Activated CD8-positive, alpha-beta memory T cell treated with anti-CD3 and anti-CD28 coated beads for 48 hours (primary cell): Measurements from ENCODE around the gene SMCP.

ENCODE experiments used
- DNase-seq, 3 experiments: peaks; one replicate each; pipeline ENCODE4 v3.0.0-alpha.2; 2020; ENCODE audit warnings: low read depth in 2 of 3, low spot score in 2 of 3

Gene SMCP

DNA sequence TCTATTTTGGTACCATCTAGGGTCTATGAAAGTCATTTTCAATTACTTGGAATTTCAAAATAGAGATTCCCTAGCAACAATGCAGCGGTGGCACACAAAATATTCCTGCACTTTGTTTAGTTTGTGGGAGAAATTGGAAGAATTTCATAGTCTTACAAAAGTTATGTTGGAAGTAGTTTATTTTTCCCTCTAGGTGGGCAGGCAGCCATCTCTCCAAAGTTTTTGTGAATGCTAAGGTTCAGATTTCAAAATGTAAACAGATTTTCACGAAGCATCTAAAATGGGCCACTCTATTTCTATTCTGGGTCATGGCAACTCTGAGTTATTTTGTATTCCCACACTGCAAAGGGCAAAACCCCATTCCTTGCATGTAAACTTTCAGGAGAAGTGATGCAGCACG is 8.0 kb downstream of the SMCP start:
- no peak for DNase-seq

DNA sequence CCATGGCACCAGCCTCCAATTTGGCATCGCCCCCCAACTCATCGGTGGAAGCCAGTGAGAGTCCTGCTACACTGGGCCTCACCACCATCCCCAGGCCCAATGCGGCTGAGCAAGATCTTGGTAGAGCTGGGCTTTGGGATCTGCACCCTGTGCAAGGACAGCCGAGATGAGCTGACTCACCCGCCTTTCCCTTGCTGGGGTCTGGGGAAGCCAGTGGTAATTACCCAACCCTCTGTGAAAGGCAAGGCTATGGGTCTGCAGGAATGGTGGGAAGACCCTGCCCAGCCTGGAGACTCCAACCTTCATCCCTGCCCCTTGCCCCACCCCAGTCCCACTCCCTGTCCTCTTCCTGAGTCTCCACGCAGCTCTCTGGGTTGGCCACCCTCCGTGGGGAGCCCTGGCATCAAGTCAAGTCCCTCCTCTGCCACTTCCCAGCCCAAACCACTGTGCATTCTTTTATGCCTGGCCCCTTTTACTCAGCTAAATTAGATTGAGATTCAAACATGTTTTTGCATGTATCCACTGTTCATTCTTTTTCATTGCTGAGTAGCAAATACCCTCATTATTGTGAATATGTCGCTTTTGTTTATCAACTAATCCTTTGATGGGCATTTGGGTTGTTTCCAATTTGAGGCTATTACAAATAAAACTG is 8.8 kb downstream of the SMCP start:
- no peak for DNase-seq

DNA sequence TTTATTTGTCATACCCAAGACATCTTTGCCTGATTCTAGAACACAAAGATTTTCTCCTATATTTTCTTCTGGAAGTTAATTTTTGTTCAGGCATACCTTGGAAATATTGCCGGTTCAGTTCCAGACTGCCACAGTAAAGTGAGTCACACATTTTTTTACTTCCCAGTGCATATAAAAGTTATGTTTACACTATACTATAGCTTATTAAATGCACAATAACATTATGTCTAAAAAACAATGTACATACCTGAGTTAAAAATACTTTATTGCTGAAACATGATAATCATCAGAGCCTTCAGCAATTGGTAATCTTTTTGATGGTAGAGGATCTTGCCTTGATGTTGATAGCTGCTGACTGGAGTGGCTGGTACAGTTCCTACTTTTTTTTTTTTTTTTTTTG is 10.0 kb downstream of the SMCP start:
- DNase-seq, result no peak

DNA sequence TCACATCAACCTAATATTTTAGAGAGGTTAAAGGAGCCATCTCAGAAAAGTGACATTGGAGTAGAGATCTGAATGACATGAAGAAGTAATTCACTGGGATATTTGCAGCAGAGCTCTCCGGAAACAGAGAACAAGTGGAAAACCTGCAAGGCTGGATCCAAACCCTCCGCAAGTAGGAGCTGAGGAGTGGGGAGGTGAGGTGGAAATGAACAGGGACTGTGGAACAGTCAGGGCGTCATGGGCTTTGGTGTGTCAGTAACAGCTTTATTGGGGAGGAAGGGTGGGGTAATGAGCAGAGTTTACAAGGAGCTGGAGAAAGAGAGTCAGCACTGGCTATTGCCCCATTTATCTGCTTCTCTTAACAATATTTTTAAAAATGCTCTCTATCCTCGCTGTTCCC is 20.9 kb downstream of the SMCP start:
- DNase-seq, result no peak

DNA sequence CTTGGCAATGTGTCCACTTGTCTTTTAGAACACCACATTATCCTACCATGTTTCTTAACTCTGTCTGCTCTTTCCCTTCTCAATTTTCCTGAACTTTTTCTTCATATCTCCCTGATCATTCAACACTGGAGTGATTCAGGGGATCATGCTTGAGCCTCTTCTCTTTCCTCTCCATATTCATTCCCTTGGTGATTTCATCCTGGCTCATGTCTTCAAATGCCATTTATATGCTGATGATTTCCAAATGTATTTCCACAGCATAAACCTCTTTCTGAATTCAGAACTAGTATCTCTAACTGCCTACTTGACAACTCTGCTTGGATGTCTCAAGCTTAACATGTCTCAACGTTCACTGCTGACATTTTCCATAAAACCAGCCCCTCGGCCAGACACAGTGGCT is 21.8 kb downstream of the SMCP start:
- DNase-seq, result no peak

DNA sequence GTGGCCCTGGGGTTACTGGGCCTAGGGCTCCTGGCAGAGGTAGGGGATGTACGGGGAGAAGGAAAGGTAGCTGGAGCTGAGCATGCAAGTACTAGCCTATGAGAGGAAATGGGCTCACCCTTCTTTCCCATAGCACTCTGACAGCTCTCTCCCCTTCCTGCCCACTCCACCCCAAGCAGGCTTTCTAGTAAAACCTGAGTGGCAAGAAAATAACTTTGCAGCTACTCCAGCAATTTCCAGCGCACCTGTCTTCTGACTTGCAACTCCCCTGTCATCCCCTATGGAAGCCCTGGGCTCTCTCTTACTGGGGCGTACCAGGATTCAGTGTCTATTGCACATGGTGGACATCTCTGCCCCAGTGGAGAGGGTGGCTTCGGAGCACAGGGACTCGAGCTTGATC is 23.5 kb downstream of the SMCP start:
- no peak for DNase-seq

DNA sequence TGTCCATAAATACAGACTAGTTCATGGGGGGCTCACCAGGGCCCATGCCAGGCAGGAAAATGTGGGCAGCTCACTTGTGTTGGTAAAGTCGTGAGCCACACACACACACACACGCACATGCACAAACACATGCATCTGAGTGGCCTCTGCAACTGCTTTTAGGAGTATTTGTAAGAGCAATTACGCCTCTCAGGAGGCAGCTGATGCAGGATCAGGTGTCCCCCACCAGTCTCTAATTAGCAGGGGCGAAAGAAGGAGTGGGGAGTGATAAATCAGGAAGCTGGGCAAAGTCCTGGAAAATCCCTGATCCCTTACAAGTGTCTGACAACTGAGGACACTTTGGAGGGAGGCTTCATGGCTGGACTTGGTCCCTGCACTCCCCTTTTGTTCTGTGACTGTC is 24.5 kb downstream of the SMCP start:
- DNase-seq, result no peak

DNA sequence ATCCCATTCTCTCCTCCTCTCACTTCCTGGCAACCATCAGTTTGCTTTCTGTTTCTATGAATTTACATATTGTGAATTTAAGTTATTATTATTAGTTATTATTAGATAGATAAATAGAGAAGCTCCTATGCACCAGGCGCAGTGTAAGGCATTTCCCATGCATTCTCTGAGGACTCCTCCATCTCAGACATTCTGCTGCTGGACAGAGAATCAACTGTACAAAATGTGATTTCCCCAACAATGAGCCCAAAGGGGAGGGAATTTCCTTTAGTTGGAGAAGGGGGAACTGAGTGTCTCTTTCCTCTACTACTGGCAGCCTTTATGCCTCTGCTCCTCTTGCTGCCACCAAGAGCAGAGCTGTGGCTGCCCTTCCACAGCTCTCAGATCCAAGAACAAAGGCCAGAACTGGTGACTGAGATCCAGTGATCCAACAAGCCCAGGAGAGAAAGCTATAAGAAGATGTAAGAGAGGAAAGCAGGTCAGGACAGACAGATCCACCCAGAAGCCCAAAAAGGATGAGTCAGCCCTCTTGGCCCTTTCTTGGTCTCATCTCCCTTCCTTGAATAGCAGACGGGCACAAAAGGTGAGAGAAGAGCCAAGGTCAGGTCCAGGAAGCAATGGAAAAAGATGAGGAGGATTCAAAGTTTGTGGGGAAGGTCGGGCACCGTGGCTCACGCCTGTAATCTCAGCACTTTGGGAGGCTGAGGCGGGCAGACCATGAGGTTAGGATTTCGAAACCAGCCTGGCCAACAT is 26.7 kb downstream of the SMCP start:
- no peak for DNase-seq

DNA sequence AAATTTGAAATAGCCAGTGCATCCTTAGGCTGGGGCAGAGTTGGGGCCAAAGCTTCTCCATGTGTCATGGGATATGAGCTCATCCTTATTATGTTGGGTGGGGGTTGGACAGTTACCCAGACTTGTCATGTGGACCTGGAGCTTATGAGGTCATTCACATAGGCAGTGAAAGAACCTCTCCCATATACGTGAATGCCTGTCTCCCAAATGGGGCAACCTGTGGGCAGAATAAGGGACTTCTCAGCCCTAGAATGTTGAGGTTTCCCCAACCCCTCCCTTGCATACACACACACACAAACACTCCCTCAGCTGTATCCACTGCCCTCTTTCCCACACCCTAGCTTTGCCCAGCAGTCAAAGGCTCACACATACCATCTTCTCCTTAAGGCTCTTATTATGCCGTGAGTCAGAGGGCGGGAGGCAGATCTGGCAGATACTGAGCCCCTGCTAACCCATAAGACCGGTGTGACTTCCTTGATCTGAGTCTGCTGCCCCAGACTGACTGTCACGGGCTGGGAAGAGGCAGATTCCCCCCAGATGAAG is 28.0 kb downstream of the SMCP start:
- no peak for DNase-seq

DNA sequence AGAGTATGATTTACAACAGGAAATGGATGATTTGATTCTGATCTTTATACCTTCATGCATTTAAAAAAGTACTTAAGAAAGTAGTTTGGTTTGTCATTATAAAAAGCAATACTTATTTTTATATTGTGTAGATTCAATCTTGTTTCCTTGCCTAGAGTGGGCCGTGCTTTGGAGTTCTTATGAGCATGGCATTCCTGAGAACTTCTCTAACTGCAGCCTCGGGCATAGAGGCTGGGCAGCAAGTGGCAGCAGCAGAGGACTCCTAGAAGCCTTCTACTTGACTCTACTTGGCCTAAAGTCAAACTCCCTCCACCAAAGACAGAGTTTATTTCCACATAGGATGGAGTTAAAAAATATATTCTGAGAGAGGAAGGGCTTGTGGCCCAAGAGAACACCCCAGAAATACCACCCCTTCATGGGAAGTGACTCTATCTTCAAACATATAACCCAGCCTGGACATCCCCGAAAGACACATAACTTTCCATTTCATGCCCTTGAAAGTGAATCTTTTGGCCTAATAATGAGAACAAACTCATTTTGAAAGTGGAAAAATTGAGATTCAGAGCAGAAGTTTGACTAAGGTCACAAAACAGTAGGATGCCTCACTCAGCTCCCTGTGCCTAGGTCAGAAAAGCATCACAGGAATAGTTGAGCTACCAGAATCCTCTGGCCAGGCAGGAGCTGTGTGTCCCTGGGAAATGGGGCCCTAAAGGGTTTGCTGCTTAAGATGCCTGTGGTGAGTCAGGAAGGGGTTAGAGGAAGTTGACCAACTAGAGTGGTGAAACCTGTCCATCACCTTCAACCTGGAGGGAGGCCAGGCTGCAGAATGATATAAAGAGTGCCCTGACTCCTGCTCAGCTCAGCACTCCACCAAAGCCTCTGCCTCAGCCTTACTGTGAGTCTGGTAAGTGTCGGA is 29.8 kb downstream of the SMCP start, which contains the start of gene IVL:
TSS of gene IVL (plus strand) at position 861 of the 916 bp plus-strand sequence. CDS start 1,252 bp downstream, outside the sequence.
- no peak for DNase-seq

DNA sequence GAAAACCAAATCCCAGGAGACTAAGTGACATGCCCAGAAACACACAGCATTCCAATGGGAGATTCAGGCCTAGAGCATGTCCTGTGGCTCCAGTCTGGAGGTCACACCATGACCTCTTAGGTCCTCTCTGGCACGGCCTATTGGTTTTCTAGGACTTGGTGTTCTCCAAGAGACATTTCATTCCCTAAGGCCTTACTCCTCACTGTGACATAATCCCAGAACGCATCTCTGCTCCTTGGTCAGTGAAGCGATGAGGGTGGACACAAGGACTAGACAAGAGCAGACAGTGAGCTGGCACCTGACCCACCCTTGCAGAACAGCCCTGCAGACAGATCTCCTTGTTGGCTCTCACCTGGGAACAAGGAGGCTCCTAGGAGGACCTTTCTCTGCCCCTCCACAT is 31.1 kb downstream of the SMCP start:
- no peak for DNase-seq

DNA sequence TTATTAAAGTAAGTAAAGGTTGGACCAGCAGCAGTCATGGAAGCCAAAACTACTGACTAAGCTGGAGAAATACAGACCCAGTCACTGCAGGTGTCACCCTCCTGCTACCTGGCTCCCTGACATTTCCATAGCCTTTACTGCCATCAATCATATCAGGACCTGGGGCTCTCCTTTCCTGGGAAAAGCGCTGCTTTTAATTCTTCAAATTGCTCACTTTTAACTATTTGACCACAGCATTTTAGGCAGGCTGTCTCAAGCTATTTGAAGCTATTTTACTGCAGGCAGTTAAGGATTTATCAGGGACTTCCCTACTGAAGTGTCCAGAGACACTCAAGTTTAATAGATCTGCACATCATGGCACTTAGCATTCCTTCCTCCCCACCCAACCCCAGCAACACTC is 34.3 kb downstream of the SMCP start:
- DNase-seq, result no peak

DNA sequence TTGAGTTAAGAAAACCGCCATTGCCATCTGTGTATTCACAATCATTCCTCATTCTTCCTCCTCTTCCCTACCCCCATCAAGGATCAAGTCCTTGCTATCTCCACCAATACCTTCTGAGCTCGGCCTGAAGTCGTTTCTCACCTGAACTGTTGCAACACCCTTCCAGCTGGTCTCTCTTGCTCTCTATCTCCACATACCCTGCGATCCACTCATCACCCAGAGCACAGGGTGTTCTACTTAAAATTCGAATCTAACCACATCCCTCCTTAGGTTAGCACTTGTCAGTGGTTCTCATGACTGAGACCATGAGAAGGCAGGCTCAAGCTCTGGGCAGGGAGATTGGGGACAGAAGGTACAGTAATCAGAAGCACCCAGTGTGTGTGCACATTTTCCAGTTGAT is 34.8 kb downstream of the SMCP start:
- DNase-seq, result no peak

DNA sequence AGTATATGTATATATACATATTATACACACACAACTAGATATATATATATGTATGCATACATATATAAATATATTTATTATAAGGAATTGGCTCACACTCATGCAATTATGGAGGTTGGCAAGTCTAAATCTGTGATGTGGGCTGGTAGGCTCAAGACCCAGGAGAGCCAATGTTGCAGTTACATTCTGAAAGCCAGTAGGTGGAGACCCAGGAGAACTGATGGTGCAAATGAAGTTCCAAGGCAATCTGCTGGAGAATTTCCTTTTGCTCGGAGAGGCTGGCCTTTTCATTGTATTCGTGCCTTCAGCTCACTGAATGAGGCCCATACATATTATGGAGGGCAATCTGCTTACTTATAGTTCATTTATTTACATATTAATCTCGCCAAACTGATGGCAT is 39.7 kb downstream of the SMCP start:
- DNase-seq, result no peak

DNA sequence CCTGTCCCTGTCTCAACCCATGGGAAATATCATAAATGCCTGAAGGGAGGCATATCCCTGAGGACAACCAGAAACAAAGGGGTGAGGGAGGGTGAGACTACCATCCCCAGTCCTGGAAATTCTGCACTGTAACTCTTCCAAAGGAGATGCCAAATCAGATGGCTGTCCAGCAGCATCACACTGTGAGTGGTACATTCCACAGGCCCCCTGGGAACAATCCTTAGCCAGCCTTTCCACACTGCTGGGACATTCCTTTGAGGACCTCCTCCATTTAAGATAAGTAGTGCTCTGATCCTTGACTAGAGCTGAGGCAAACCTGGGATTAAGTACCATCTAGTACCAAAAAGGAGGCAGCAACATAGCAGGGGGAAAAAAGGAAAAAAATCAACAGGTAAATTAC is 40.9 kb downstream of the SMCP start:
- no peak for DNase-seq

DNA sequence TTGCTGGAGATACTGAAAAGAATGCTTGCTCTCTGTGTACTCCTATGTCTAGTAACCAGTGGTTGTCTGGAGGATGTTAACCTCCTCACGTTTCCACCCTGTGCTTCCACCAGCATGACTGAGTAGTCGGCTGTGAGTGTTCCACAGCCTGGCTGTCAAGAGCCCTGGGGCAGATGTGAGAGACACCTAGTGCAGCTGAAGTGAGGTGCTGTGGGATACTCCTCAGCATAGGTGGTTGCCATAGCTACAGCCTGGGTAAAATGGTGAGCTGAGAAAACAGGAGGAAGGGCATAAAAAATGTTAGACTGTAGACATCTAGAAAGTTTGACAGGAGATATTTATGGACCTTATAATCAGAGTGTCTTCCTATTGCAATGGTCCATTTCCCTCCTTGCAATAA is 46.1 kb downstream of the SMCP start:
- no peak for DNase-seq

DNA sequence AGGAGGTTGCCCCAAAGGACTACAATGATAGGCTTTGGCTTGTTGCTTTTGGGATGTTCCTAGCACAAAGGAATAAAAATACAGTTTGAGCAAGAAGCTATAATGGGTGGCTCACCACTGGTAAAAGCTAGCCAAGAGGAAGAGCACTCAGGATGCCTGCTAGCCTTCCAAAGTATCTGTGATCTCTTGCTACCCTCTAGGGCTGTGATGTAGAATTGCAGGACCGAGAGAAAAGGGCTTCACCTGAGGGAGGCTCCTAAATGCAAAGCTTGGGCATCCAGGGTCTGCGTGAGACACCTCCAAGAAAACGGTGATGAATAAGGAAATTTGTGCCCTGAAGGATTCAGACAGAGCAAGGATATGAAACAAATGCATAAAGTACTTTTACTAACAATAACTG is 48.0 kb downstream of the SMCP start:
- no peak for DNase-seq

DNA sequence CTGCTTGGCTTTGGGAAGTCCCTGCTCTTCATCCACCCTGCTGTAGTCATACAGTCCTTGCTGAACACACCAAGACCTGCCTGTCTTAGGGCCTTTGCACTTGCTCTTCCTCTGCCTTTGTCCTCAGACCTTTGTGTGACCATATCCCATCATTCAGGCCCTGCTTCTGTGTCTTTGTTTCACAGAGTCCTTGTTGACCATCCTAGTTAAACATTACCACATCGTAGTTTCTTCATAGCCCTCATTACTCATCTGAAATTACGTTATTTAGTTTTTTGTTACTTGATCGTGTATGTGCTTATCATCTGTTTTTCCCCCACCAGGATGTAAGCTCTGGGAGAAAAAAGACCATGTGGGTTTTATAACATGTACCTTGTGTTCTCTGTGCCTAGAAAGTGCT is 50.5 kb downstream of the SMCP start:
- no peak for DNase-seq

DNA sequence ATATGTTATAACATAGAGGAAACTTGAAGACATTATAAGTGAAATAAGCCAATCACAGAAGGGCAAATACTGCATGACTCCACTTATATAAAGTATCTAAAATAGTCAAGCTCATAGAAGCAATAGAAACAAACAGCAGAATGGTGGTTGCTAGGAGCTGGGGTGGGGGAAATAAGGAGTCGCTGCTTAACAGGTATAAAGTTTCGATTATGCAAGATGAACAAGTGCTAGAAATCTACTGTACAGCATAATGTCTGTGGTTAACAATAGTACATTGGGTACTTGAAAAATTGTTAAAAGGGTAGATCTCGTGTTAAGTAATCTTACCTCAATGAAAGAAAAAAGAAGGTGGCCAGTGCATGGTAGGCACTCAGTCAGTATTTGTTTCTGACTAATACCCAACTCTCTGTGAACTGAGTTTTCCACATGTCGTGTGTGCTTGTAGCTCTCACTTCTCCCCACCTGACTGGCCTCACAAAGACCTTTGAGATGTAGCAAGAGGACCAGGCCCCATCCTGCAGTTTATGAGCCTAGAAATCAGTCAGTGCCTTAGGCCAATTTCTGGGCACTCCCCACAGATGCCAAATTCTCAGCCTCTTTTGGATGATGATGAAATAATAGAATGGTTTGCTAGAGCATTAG is 54.2 kb downstream of the SMCP start:
- no peak for DNase-seq

DNA sequence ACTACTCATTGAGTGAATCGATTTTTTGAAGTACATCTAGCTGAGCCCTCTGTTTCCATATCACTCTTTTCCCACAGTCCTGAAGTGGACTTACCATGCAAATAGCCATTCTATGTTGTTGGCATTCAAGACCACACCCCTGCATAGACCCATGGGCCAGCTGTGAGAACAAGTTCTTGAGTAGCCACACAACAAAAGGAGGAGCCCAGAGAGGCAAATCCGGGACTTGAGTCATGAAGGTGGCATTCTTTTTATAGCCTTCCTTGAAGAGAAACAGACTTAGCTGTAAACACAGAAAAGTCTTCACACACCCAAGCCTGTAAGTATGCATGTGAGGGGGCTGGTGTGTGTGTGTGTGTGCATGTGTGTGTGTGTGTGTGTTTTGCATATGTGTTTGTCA is 55.1 kb downstream of the SMCP start:
- no peak for DNase-seq
